Spleen (tissue), 7 donors: ENCODE measurements around the gene FGA.

ENCODE experiments used
- CTCF ChIP-seq, 11 experiments: fragments of 200-600 bp in 7 of 11; fragments of 450-650 bp in 4 of 11; sonication (generic) in 4 of 11; IDR thresholded peaks in 8 of 11; conservative IDR thresholded peaks in 3 of 11; 1 replicate in 7 of 11; 2 replicates in 4 of 11; pipeline versions ENCODE4 v1.4.0 to v1.8.0; 2016 to 2021; ENCODE audit warnings: antibody characterized with exemption in 11 of 11, inconsistent platforms in 4 of 11, mild to moderate bottlenecking in 1 of 11
- POLR2AphosphoS5 ChIP-seq, 3 donors: sonication (generic); formaldehyde crosslinking; IDR thresholded peaks; one replicate each; pipeline ENCODE4 v1.5.1; 2017; ENCODE audit warnings: antibody characterized with exemption in 3 of 3
- donor health status: DM: no; HTN: no; CAD: no; lungs with moderate emphysema.
- donor health status: DM: no; HTN: no; CAD: no.
- donor health status: DM: no; HTN: no; CAD: no.

DNA sequence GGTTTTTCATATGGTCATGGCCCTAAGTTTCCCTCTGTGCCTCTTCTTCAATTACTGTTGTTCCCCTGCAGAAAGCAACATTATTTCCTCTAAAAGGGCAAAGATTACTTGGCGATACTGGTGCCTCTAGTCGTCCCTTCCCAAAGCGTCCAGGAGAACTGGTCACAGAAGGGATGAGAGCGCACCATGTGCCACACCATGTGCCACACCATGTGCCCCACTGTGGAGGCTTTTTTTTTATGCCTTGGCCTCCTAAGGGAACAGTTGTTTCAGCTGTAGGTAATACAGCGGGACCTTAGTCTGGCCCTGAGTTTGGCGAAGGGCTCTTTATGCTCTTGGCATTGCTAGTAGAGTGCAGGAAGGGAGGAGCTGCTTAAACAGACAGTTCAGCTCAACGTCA, 33.5 kb upstream of the FGA start:
- TF ChIP-seq CTCF (IDR thresholded peaks at IDR 0.05 in 8 of 11, conservative IDR thresholded peaks at IDR 0.05 in 3 of 11) = no peak
- TF ChIP-seq POLR2AphosphoS5 (IDR thresholded peaks at IDR 0.05) = no peak
